22Rv1 (cell line): ENCODE results near the gene FAM227B.

ENCODE experiments used
- ZFX ChIP-seq: fragments of 450-650 bp; IDR thresholded peaks from 2 replicates; pipeline ENCODE4 v1.6.1; 2017; ENCODE audit warnings: antibody characterized with exemption, borderline replicate concordance
- TF ChIP-seq, protein P1 (sequence below): fragments of 450-650 bp; IDR thresholded peaks from 2 replicates; pipeline ENCODE4 v1.5.1; 2017; ENCODE audit warnings: mild to moderate bottlenecking

DNA sequence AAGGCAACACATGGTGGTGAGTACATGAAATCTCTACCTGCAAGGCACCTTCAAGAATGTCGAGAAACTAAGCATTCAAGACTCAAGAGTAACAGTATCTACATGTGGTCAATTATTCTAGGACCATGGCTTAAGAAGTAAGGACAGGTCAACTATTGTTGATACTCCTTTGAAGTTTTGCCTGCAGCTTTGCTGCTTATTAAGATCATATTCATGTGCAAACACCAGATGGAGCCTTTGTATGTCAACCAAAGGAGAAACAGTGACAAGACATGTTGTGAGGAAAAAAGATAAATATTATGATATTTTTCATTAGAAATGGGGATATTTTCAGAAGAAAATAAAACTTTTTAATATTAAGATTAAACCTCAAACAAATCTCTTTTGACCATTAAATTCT, 249.8 kb downstream of the FAM227B start:
- TF ChIP-seq, protein P1, sequence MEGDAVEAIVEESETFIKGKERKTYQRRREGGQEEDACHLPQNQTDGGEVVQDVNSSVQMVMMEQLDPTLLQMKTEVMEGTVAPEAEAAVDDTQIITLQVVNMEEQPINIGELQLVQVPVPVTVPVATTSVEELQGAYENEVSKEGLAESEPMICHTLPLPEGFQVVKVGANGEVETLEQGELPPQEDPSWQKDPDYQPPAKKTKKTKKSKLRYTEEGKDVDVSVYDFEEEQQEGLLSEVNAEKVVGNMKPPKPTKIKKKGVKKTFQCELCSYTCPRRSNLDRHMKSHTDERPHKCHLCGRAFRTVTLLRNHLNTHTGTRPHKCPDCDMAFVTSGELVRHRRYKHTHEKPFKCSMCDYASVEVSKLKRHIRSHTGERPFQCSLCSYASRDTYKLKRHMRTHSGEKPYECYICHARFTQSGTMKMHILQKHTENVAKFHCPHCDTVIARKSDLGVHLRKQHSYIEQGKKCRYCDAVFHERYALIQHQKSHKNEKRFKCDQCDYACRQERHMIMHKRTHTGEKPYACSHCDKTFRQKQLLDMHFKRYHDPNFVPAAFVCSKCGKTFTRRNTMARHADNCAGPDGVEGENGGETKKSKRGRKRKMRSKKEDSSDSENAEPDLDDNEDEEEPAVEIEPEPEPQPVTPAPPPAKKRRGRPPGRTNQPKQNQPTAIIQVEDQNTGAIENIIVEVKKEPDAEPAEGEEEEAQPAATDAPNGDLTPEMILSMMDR, result peak; percentile 37
- no peak for TF ChIP-seq ZFX
